HS-5 (cell line): ENCODE results near the gene IQSEC1.

Experiments used
- DNase-seq: peaks from one replicate; pipeline ENCODE4 v3.0.0-alpha.2; 2012; ENCODE audit warnings: low read depth

IQSEC1 gene

GRCh38 chr3:13049400-13049799, 23.8 kb downstream of the IQSEC1 start:
- no peak for DNase-seq

- no peak for DNase-seq
Observed at GRCh38 chr3:13047296-13048165, 25.7 kb downstream of the IQSEC1 start.

GRCh38 chr3:13046569-13047274, 26.5 kb downstream of the IQSEC1 start:
- no peak for DNase-seq

- DNase-seq = no peak
Observed at GRCh38 chr3:13045904-13046568, 27.2 kb downstream of the IQSEC1 start.

GRCh38 chr3:13045241-13045903, 27.9 kb downstream of the IQSEC1 start:
- DNase-seq = no peak

GRCh38 chr3:13044496-13045240, 28.6 kb downstream of the IQSEC1 start:
- no peak for DNase-seq

GRCh38 chr3:13043656-13044055, 29.6 kb downstream of the IQSEC1 start:
- no peak for DNase-seq

- DNase-seq = no peak
Observed at GRCh38 chr3:13042715-13043271, 30.4 kb downstream of the IQSEC1 start.

GRCh38 chr3:13042127-13042701, 31.0 kb downstream of the IQSEC1 start:
- DNase-seq = no peak

GRCh38 chr3:13041113-13041776, 32.0 kb downstream of the IQSEC1 start:
- no peak for DNase-seq

GRCh38 chr3:13040361-13041074, 32.7 kb downstream of the IQSEC1 start:
- DNase-seq = no peak

GRCh38 chr3:13039213-13039896, 33.9 kb downstream of the IQSEC1 start:
- DNase-seq = no peak

- DNase-seq = no peak
Observed at GRCh38 chr3:13037458-13038117, 35.6 kb downstream of the IQSEC1 start.

GRCh38 chr3:13034861-13035260, 38.4 kb downstream of the IQSEC1 start:
- no peak for DNase-seq

GRCh38 chr3:13034109-13034800, 39.0 kb downstream of the IQSEC1 start:
- DNase-seq = no peak

- no peak for DNase-seq
Observed at GRCh38 chr3:13032206-13032605, 41.0 kb downstream of the IQSEC1 start.

GRCh38 chr3:13031621-13032020, 41.6 kb downstream of the IQSEC1 start:
- DNase-seq = no peak

- DNase-seq = no peak
Observed at GRCh38 chr3:13030684-13031083, 42.5 kb downstream of the IQSEC1 start.
